ENCODE results near the gene SEPTIN2.
"Not testable (repeated sequence)": the region's sequence is repeated elsewhere in the genome, so short reads cannot be mapped to it uniquely, and the experiment has no call there.

Gene SEPTIN2

GRCh38 chr2:241314226-241315092 is 1.3 kb upstream of the SEPTIN2 start:
- no peak for DNase-seq (ENCODE audit: low read depth)

GRCh38 chr2:241315093-241315878 is 439 bp upstream of the SEPTIN2 start, which contains the start of gene HDLBP:
TSS of gene HDLBP (minus strand) at chr2:241315672. CDS start at chr2:241266869, 48,803 bp downstream.
- peak; percentile 100 for DNase-seq (ENCODE audit: low read depth)

- DNase-seq (ENCODE audit: low read depth) = no peak
These were observed 1.1 kb downstream of the SEPTIN2 start for GRCh38 chr2:241316825-241317224.

DNA sequence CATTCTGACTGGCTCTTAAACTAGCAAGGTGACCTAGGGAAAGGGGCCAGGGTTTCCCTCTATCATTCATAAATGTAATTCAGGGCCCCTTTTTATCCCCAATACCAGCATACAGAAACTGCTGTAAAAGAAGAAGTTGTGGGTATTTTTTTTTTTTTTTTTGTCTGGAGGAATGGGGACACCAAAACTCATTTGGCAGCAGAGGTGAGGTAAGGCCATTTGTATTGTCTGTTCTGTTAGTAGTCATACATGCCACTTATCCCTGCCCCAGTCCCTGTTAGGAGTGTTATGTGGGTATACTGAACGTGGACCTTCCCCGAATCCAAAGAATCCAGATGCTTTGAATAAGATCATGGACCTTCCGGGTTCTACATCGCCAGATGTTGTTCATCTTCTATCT is 1.7 kb downstream of the SEPTIN2 start:
- no peak for DNase-seq (ENCODE audit: low read depth)

- DNase-seq (ENCODE audit: low read depth) = not testable (repeated sequence)
These were observed 3.1 kb downstream of the SEPTIN2 start for GRCh38 chr2:241318830-241319229.

DNA sequence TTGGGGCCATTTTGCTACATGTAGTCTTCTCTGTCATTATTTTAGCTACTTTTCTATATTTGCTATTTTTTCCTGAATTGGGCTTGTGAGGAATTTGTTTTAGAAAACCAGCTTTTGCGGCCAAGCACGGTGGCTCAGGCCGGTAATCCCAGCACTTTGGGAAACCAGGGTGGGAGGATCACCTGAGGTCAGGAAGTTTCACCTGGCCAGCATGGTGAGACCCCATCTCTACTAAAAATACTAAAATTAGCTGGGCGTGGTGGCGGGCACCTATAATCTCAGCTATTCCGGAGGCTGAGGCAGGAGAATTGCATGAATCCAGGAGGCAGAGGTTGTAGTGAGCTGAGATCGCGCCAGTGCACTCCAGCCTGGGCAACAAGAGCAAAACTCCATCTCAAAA is 4.7 kb downstream of the SEPTIN2 start:
- no peak for DNase-seq (ENCODE audit: low read depth)

- no peak for DNase-seq (ENCODE audit: low read depth)
These were observed 5.3 kb downstream of the SEPTIN2 start for GRCh38 chr2:241321033-241321432.

GRCh38 chr2:241321886-241322285 is 6.2 kb downstream of the SEPTIN2 start:
- DNase-seq (ENCODE audit: low read depth) = no peak

- no peak for DNase-seq (ENCODE audit: low read depth)
These were observed 8.1 kb downstream of the SEPTIN2 start for GRCh38 chr2:241323778-241324177.

- DNase-seq (ENCODE audit: low read depth) = no peak
These were observed 9.1 kb downstream of the SEPTIN2 start for GRCh38 chr2:241324775-241325174.

DNA sequence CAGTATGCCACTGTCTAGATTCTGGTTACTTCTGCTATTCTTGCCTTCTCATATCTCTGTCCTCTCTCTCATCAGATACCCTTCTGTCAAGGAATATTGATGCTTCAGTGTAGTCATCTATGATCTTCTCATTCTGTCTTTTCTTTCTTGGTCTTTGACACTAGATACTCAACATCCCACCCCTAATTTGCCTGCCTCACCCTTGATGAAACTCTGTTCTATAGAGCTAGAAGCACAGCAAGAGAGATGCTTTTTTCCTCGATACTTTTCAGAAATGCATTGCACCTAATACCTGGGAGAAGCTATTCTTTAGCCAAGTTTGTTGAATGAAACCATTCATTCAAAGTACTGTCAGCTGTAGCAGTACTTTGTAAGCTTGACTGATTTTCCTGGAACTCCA is 9.5 kb downstream of the SEPTIN2 start:
- DNase-seq (ENCODE audit: low read depth) = no peak

DNA sequence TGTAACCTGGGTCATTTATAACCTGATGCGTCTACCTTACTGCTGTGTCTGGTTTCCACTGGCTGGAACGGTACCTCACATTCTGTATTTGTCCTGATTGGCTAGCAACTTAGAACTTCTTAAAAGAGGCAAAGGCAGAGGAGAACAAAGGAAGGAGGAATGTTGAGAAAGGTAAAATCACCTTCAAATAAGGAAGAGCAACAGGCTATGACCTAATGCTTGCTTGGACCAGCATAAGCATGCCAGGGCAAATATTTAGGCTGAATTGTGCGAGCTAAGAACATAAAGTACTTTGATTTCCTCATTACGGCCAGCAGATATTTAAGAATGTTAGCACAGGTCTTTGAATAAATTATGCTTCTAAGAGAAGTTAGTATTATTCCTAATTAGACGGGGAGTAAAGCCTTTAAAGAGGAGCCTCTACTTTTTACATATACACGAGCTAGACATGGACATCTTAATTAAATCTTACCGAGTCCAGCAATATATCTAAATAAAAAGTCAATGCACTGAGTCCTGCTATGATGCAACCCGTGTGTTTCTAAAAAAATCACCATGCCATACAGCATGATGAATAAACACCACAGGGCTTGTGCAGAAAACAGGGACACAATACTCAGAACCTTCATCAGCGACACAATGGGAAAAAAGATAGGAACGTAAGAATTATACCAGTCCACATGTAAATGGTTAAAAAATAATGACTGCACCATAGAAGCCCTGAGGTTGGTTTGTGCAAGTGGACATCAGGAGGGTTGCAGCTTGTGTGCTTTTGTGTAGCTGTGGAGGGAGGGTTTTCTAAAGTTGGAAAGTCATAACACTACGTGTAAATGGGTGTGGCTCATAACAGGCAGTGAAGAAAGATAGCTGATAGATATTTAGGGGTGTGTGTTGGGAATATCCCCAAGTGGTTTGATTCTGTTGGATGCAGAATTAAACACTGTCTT is 14.2 kb downstream of the SEPTIN2 start:
- DNase-seq (ENCODE audit: low read depth) = no peak

GRCh38 chr2:241330616-241330981 is 14.9 kb downstream of the SEPTIN2 start:
- no peak for DNase-seq (ENCODE audit: low read depth)

DNA sequence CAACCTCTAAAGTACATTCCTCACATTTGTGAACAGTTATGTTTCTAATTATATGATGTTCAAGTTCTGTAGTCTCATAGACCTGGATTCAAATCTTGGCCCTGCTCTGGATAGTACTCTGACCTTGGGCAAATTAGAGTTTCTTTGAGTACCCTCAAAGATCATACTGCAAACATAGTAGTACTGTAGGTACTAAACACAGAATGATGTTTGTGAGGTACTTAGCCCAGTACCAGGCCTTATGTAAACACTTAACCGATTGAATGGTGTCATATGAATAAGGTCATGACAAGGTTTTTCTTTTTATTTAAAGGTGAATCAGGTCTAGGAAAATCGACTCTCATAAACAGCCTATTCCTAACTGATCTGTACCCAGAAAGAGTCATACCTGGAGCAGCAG is 19.1 kb downstream of the SEPTIN2 start:
- no peak for DNase-seq (ENCODE audit: low read depth)

- no peak for DNase-seq (ENCODE audit: low read depth)
These were observed 24.3 kb downstream of the SEPTIN2 start for GRCh38 chr2:241339839-241340630.

DNA sequence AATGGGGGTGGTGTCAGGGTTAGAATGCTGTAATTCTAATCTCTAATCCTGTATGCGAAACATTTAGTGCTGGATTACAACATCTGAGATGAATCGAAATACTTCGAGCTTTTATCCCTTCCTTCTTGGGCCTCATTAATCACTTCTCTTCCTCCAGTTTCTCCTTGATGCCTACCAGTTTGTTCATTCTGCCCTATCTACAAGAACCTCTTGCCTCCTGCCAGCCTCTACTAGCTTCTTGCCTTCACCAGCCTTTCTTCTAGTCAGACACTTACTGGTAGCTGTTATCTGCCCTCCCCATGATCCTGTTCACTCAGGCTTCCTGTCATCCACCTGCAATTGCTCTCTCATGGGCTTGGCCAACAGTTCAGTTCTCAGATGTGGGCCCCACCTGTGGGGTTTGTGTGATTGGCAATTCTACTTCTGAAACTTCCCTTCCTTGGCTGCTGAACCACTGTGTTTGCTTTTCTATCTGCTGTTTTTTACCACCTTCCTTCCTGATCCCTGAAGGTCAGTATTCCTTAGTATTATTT is 25.0 kb downstream of the SEPTIN2 start:
- DNase-seq (ENCODE audit: low read depth) = no peak

GRCh38 chr2:241344925-241345651 is 29.4 kb downstream of the SEPTIN2 start:
- DNase-seq (ENCODE audit: low read depth) = no peak

- DNase-seq (ENCODE audit: low read depth) = no peak
These were observed 34.2 kb downstream of the SEPTIN2 start for GRCh38 chr2:241349941-241350340.

- no peak for DNase-seq (ENCODE audit: low read depth)
These were observed 34.8 kb downstream of the SEPTIN2 start for GRCh38 chr2:241350530-241350877.

DNA sequence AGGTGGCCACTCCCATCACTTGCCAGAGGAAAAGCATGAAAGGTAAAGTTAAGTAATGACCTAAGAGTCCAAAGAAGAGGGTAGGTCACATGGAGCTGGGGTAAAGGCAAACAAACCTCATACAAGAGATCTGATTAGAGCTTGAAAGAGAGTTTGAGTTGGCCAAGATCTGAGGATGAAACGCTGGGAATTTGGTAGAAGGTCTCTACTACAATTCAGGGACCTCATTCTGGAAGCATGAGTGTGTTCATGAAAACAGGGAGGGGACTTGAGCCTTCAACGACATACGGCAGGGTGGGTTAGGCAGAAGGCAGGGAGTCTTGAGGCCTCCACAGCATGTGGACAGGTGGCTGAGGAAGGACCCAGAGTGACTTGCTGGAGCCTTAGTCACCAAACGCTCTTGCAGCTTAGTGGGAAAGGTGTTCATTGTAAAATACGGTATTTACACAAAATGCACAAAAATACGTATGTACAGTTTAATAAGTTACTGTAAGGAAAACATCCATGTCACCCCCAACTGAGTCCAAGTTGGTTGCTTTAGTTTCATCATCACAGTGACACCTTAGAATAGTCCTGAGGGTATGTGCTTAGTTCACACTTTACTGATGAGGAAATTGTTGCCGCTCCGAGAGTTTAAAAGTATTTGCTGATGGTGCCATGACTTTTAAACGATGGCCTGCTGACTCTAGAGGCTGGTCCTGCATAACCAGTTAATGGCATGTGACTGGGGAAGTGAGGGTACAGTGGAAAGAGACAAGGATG is 35.3 kb downstream of the SEPTIN2 start:
- DNase-seq (ENCODE audit: low read depth) = no peak
